Measurements from ENCODE around the gene AAK1.

DNA sequence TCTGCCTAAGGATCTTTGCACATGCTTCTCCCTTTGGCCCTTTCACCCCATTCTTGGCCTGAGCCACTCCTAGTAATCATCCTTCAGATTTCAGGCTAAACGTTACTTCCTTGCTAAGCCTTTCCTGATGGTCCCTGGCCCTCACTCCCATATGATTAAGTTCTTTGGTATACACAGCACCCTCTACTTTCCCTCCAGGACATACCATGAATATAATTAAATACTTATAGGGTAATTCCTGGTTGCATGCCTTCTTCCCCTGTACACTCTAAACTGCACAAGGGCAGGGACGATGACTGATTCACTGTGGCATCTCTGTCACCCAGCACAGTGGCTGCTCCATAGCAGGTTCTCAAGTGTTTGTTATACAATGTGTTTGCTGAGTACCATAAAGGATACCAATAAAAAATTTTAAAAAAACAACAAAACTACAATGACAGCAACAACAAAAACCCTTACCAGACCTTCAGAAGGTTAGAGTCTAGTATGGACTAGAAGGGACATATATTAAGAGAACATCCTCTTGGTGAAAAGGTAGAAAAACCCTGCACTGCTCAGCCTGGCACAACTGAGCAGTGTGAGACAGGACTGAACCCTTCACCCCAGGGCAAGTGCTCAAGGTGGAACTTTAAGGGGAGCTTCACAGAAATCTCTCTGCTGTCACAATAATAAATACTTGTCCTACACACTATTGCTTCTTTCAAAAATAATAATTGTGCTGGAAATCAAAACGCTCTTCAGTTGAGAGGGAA lies 76.2 kb downstream of the AAK1 start:
- TF ChIP-seq MAFK (conservative IDR thresholded peaks at IDR 0.05 in 1 of 2, IDR thresholded peaks at IDR 0.05 in 1 of 2; ENCODE audit: low read length in 2 of 2) (no peak), MAFF (IDR thresholded peaks at IDR 0.05; ENCODE audit: low read depth, low read length) (no peak), NFIB (CRISPR knock-in tag; IDR thresholded peaks at IDR 0.05; ENCODE audit: borderline replicate concordance) (no peak), THYN1 (CRISPR knock-in tag; IDR thresholded peaks at IDR 0.05; ENCODE audit: borderline replicate concordance, low read depth) (no peak), HNRNPLL (IDR thresholded peaks at IDR 0.05; ENCODE audit: low read depth, low read length, poor library complexity, severe bottlenecking) (no peak), EZH2 (conservative IDR thresholded peaks at IDR 0.05; ENCODE audit: low read depth, low read length) (no peak), HOXA7 (CRISPR knock-in tag; IDR thresholded peaks at IDR 0.05) (no peak), JUNB (CRISPR knock-in tag; IDR thresholded peaks at IDR 0.05; ENCODE audit: borderline replicate concordance) (no peak), ZNF780A (CRISPR knock-in tag; IDR thresholded peaks at IDR 0.05) (no peak), ZNF34 (CRISPR knock-in tag; IDR thresholded peaks at IDR 0.05; ENCODE audit: borderline replicate concordance) (no peak), ZBTB14 (CRISPR knock-in tag; IDR thresholded peaks at IDR 0.05) (no peak)
- TF ChIP-seq, protein P1, sequence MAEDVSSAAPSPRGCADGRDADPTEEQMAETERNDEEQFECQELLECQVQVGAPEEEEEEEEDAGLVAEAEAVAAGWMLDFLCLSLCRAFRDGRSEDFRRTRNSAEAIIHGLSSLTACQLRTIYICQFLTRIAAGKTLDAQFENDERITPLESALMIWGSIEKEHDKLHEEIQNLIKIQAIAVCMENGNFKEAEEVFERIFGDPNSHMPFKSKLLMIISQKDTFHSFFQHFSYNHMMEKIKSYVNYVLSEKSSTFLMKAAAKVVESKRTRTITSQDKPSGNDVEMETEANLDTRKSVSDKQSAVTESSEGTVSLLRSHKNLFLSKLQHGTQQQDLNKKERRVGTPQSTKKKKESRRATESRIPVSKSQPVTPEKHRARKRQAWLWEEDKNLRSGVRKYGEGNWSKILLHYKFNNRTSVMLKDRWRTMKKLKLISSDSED (CRISPR knock-in tag; IDR thresholded peaks at IDR 0.05), result no peak
